ENCODE data around the gene NOL12. TPM values are rescaled to one million over a fixed set of nuclear protein-coding genes. Genes with fewer than 3 reads are reported as not detected.

The NOL12 gene
- polyA plus RNA-seq, 1 of the 3 experiments (the other 2 are of a cell fraction): 52.2 TPM

GRCh38 chr22:37665487-37665886 lies 20.7 kb upstream of the NOL12 start:
- no peak overlapping the region for H3K4me2 ChIP-seq
- no peak overlapping the region for H2AFZ ChIP-seq (ENCODE audit: low read depth)
- H3F3A ChIP-seq (replicated peaks; ENCODE audit: insufficient read depth): peaks cover 10% of the 10 kb centered on the region
- no peaks in the 10 kb centered on the region for H3K9me3 ChIP-seq
- H3K79me2 ChIP-seq (ENCODE audit: insufficient read depth): peaks cover 71% of the 10 kb centered on the region
- peaks cover 0 to 2% of the 10 kb centered on the region in 2 experiments for H3K36me3 ChIP-seq (replicated peaks in 1 of 2; ENCODE audit: control insufficient read depth in 1 of 2, insufficient read depth in 2 of 2, low read length in 1 of 2)
- no peaks in the 10 kb centered on the region for H3K27me3 ChIP-seq (ENCODE audit: insufficient read depth)
- DNase-seq: no peak
- no peak overlapping the region for H3K4me3 ChIP-seq (ENCODE audit: low read depth in 2 of 2, low read length in 1 of 2)
- WGBS (ENCODE audit: low lambda C conversion rate): 96% methylated on average over 18 of the region's 24 CpGs
- CTCF ChIA-PET: interaction anchor here (44.3 kb wide), 1 partner anchor 32 kb away, joined by 898 read pairs; the partner anchor contains the start of gene SH3BP1
- no peak for TF ChIP-seq TCF12 (IDR thresholded peaks at IDR 0.05)
- TF ChIP-seq FOXM1 (IDR thresholded peaks at IDR 0.05; ENCODE audit: low read depth): no peak
- no peak for TF ChIP-seq RFX5 (IDR thresholded peaks at IDR 0.05; ENCODE audit: low read length)
- no peak overlapping the region for H3K27ac ChIP-seq (ENCODE audit: low read depth in 2 of 2, low read length in 1 of 2)
- POLR2A ChIA-PET: no interaction called here
- no peak overlapping the region for H3K9ac ChIP-seq
- H3K4me1 ChIP-seq (ENCODE audit: control insufficient read depth in 1 of 2, insufficient read depth in 2 of 2, low read depth in 1 of 2, low read length in 1 of 2): peaks cover 11 to 16% of the 10 kb centered on the region in 2 experiments; a peak in 3 of 4 replicates
- peaks cover 10% of the 10 kb centered on the region; the same call in 1 of the 2 replicates for H4K20me1 ChIP-seq (ENCODE audit: insufficient read depth)
- H3K9me2 ChIP-seq: no peaks in the 10 kb centered on the region

DNA sequence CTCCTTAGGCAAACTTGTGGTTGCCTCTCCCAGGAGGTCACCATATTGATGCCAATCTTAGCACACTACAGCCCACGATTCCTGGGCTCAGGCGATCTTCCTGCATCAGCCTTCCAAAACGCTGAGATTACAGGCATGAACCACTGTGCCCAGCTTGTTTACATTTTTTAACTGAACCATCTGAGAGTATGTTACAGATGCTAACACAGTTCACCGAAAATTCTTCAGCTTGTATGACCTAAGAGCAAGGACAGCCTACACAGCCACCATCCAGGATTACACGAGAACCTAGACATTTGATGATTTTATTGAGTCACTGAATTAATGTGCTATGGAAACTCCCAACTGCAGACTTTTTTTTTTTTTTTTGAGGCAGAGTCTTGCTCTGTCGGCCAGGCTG lies 16.6 kb upstream of the NOL12 start:
- 80% methylated on average over 6 of the region's 6 CpGs for WGBS (ENCODE audit: low lambda C conversion rate)
- Histone ChIP-seq H3K79me2 (ENCODE audit: insufficient read depth) (peaks cover 33% of the 10 kb centered on the region; the same call in 1 of the 2 replicates), H2AFZ (ENCODE audit: low read depth) (no peak overlapping the region), H3K4me3 (ENCODE audit: low read depth in 2 of 2, low read length in 1 of 2) (no peak overlapping the region), H3K4me1 (ENCODE audit: control insufficient read depth in 1 of 2, insufficient read depth in 2 of 2, low read depth in 1 of 2, low read length in 1 of 2) (peaks cover 0 to 5% of the 10 kb centered on the region in 2 experiments; a peak in 2 of 4 replicates), H3F3A (replicated peaks; ENCODE audit: insufficient read depth) (peaks cover 10% of the 10 kb centered on the region), H3K9me2 (no peaks in the 10 kb centered on the region), H3K36me3 (replicated peaks in 1 of 2; ENCODE audit: control insufficient read depth in 1 of 2, insufficient read depth in 2 of 2, low read length in 1 of 2) (peaks cover 0 to 2% of the 10 kb centered on the region in 2 experiments), H3K27ac (ENCODE audit: low read depth in 2 of 2, low read length in 1 of 2) (no peak overlapping the region), H3K4me2 (no peak overlapping the region), H3K9ac (no peak overlapping the region), H3K9me3 (no peaks in the 10 kb centered on the region), H4K20me1 (ENCODE audit: insufficient read depth) (no peaks in the 10 kb centered on the region), H3K27me3 (ENCODE audit: insufficient read depth) (no peaks in the 10 kb centered on the region)
- POLR2A ChIA-PET: interaction anchor here (0.6 kb wide), 1 partner anchor 27 kb away, joined by 5 read pairs; no protein-coding TSS in a partner anchor
- DNase-seq: no peak
- CTCF ChIA-PET: interaction anchor here (1.0 to 44.3 kb wide), 5 partner anchors 8 to 65 kb away, joined by 3 to 898 read pairs (median 16); partner anchors contain the start of gene SH3BP1
- TF ChIP-seq CTCF (IDR thresholded peaks at IDR 0.05): no peak
- TF ChIP-seq, protein P1, sequence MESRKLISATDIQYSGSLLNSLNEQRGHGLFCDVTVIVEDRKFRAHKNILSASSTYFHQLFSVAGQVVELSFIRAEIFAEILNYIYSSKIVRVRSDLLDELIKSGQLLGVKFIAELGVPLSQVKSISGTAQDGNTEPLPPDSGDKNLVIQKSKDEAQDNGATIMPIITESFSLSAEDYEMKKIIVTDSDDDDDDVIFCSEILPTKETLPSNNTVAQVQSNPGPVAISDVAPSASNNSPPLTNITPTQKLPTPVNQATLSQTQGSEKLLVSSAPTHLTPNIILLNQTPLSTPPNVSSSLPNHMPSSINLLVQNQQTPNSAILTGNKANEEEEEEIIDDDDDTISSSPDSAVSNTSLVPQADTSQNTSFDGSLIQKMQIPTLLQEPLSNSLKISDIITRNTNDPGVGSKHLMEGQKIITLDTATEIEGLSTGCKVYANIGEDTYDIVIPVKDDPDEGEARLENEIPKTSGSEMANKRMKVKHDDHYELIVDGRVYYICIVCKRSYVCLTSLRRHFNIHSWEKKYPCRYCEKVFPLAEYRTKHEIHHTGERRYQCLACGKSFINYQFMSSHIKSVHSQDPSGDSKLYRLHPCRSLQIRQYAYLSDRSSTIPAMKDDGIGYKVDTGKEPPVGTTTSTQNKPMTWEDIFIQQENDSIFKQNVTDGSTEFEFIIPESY (IDR thresholded peaks at IDR 0.05; ENCODE audit: borderline replicate concordance, low read depth): no peak
- TF ChIP-seq, protein P2, sequence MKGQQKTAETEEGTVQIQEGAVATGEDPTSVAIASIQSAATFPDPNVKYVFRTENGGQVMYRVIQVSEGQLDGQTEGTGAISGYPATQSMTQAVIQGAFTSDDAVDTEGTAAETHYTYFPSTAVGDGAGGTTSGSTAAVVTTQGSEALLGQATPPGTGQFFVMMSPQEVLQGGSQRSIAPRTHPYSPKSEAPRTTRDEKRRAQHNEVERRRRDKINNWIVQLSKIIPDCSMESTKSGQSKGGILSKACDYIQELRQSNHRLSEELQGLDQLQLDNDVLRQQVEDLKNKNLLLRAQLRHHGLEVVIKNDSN (IDR thresholded peaks at IDR 0.05; ENCODE audit: borderline replicate concordance, low read depth): no peak
- TF ChIP-seq REST (IDR thresholded peaks at IDR 0.05; ENCODE audit: low read depth, low read length): no peak
- no peak for TF ChIP-seq GABPA (IDR thresholded peaks at IDR 0.05; ENCODE audit: low read depth)
- no peak for TF ChIP-seq SMC3 (IDR thresholded peaks at IDR 0.05; ENCODE audit: low read depth, low read length)
- no peak for TF ChIP-seq EP300 (IDR thresholded peaks at IDR 0.05; ENCODE audit: borderline replicate concordance in 1 of 2, low read depth in 1 of 2, low read length in 1 of 2)
- TF ChIP-seq TCF12 (IDR thresholded peaks at IDR 0.05): no peak
- TF ChIP-seq USF2 (IDR thresholded peaks at IDR 0.05; ENCODE audit: borderline replicate concordance, low read depth, low read length): no peak
- no peak for TF ChIP-seq GATA2 (CRISPR knock-in tag; IDR thresholded peaks at IDR 0.05)
- no peak for TF ChIP-seq YY1 (IDR thresholded peaks at IDR 0.05; ENCODE audit: low read depth)
- TF ChIP-seq RXRA (IDR thresholded peaks at IDR 0.05; ENCODE audit: borderline replicate concordance, low read depth): no peak
- no peak for TF ChIP-seq RFX5 (IDR thresholded peaks at IDR 0.05; ENCODE audit: low read length)

Data from SK-N-SH (cell line).